NB4 (cell line): ENCODE data around the gene MPZL3.

Experiments used
- POLR2A ChIP-seq: IDR thresholded peaks from 2 replicates; pipeline ENCODE4 v1.6.1; 2011; ENCODE audit warnings: mild to moderate bottlenecking; ENCODE audit not compliant: insufficient read length; ENCODE audit errors: extremely low read depth
- TF ChIP-seq, protein P1 (sequence below): IDR thresholded peaks from one replicate; pipeline ENCODE4 v1.5.1; 2012; ENCODE audit warnings: low read depth, low read length

DNA sequence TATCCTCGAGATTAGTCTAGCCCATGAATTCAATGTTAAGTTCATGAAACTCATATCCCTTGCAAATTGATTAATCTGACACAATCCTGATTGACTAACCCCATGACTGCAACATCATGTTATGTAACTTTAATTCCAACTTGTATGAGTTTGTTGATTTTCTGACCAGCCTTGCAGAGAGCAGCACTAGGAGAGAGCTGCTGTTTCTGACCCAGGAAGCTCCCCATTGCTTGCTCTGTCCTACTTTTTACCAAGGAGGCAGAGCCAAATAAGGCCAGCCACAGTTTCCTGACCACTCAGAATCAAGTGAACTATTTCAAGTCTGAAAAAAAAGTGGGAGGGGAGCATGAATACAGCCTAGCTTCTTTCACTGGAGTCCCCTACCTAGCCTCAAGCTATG, 13.2 kb downstream of the MPZL3 start:
- TF ChIP-seq, protein P1, sequence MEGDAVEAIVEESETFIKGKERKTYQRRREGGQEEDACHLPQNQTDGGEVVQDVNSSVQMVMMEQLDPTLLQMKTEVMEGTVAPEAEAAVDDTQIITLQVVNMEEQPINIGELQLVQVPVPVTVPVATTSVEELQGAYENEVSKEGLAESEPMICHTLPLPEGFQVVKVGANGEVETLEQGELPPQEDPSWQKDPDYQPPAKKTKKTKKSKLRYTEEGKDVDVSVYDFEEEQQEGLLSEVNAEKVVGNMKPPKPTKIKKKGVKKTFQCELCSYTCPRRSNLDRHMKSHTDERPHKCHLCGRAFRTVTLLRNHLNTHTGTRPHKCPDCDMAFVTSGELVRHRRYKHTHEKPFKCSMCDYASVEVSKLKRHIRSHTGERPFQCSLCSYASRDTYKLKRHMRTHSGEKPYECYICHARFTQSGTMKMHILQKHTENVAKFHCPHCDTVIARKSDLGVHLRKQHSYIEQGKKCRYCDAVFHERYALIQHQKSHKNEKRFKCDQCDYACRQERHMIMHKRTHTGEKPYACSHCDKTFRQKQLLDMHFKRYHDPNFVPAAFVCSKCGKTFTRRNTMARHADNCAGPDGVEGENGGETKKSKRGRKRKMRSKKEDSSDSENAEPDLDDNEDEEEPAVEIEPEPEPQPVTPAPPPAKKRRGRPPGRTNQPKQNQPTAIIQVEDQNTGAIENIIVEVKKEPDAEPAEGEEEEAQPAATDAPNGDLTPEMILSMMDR, result no peak
- TF ChIP-seq POLR2A, result no peak
